ENCODE results near the gene NDUFV1.

NDUFV1 gene

GRCh38 chr11:67644472-67645418 is 38.0 kb downstream of the NDUFV1 start:
- DNase-seq (ENCODE audit: low read depth), result no peak
- no peak overlapping the region for H3K4me3 ChIP-seq (ENCODE audit: low read length)
- no peak for TF ChIP-seq CTCF (conservative IDR thresholded peaks at IDR 0.05; ENCODE audit: low read depth, low read length)

DNA sequence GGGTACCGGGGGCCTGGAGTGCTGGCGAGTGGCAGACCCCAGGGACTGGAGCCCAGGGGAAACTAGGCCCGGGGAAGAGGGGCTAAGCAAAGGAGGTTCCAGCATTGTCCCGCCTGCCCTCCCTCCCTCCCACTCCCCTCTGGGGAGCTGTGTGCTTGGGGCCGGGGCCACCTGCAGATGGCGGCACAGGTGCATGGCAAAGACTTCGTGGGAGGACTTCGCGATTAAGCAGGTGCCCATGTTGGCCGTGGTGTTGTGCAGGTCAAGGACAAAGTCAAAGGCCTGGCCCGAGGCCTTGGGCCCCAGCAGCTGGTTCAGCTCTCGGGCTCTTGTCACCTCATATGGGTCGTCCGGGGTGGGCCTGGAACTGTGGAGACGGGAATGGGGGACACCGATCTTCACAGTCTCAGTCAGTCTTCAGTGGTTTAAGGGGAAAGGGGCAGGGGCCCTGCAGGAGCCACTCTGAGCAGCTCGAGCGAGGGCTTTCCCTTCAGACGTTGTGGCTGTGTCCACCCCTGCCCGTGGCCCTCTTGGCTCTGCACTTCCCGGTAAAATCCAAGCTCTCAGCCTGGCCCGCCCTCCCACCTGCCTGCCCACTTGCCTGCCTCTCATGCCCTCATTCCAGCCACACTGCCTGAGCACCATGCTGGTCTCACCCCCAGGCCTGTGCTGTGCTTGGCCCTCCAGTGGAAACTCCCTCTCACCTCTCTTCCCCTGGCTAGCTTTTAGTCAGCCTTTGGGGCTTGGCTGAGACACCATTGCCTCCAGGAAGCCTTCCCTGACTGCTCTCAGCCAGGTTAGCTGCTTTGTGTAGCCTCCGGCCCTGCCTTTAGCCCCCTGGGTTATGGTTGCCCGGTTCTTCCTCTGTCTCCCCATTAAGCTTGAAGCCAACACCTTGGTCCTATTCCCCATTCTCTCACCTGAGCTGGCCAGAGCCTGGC is 39.1 kb downstream of the NDUFV1 start:
- no peak for TF ChIP-seq CTCF (conservative IDR thresholded peaks at IDR 0.05; ENCODE audit: low read depth, low read length)
- DNase-seq (ENCODE audit: low read depth), result no peak
- H3K4me3 ChIP-seq (ENCODE audit: low read length), result no peak overlapping the region

DNA sequence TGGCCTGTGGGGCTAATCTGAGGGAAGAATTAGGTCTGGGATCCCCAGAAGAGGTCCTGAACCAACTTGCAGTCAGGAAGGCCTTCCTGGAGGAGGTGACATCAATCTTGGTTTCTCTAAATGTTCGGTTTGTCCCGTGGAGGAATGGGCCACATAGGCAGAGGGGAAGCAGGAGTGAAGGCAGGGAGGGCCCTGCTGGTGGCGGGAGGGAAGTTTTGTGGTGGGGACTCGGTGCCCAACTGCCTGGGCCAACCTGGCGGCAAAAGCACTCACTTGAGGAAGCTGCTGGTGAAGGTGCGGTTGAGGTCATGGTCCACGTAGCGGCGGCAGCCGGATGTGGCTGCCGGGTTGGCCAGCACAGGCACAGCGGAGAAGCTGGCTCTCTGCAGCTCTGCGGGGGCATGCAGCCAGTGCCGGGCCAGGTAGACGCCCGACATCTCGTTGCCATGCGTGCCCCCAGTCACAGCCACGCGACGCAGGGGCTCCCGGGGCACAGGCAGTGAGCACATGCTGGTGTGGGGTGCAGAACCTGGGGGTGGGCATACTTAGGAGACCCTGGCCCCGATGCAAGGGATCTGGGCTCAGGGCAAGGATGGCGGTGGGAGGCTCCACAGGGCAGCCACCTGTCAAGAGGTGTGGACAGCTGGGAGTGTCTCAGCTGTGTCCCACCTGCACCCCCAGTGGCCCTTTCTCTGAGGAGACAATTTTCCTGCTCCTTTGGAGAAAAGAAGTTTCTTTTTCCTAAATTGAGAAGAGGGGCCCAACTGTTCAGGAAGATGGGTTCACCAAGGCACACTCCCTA is 40.0 kb downstream of the NDUFV1 start:
- H3K4me3 ChIP-seq (ENCODE audit: low read length), result no peak overlapping the region
- DNase-seq (ENCODE audit: low read depth), result no peak
- TF ChIP-seq CTCF (conservative IDR thresholded peaks at IDR 0.05; ENCODE audit: low read depth, low read length), result no peak

GRCh38 chr11:67647471-67647870 is 40.7 kb downstream of the NDUFV1 start:
- no peak overlapping the region for H3K4me3 ChIP-seq (ENCODE audit: low read length)
- no peak for TF ChIP-seq CTCF (conservative IDR thresholded peaks at IDR 0.05; ENCODE audit: low read depth, low read length)
- no peak for DNase-seq (ENCODE audit: low read depth)

- no peak for DNase-seq (ENCODE audit: low read depth)
- H3K4me3 ChIP-seq (ENCODE audit: low read length), result no peak overlapping the region
- TF ChIP-seq CTCF (conservative IDR thresholded peaks at IDR 0.05; ENCODE audit: low read depth, low read length), result peak; percentile 29
Observed at GRCh38 chr11:67648140-67648795, 41.5 kb downstream of the NDUFV1 start.
